ENCODE results near the gene A2ML1.

- no peak for TF ChIP-seq EZH2phosphoT487 (IDR thresholded peaks at IDR 0.05; ENCODE audit: borderline replicate concordance, low read length)
- TF ChIP-seq CTCF (IDR thresholded peaks at IDR 0.05; ENCODE audit: low read depth, low read length, poor library complexity, severe bottlenecking): no peak
Observed at GRCh38 chr12:8911606-8912268, 89.3 kb downstream of the A2ML1 start.
